Activated gamma-delta T cell (primary cell): ENCODE data around the gene SPHK2.
"Not testable (repeated sequence)": the region's sequence is repeated elsewhere in the genome, so short reads cannot be mapped to it uniquely, and the experiment has no call there.

Experiments used
- DNase-seq: peaks from one replicate; lab custom pipeline; 2025; lab: John Stamatoyannopoulos, UW
- total RNA-seq, 2 donors: gene quantifications; one replicate each; lab custom pipeline; 2026; lab: John Stamatoyannopoulos, UW

The SPHK2 gene
- total RNA-seq = 26.0 to 27.7 reads per million in 2 donors

GRCh38 chr19:48618916-48619691, at the start of gene SPHK2, which contains the start of gene RPL18:
Gene SPHK2, plus strand, starts transcription at chr19:48619506. Its CDS starts 1,009 bp downstream, at chr19:48620515.
Gene RPL18, minus strand, starts transcription at chr19:48619178. Its CDS starts 35 bp downstream, at chr19:48619143.
- peak; percentile 94 for DNase-seq

GRCh38 chr19:48569814-48570213, 49.5 kb upstream of the SPHK2 start:
- no peak for DNase-seq

GRCh38 chr19:48571378-48572162, 47.7 kb upstream of the SPHK2 start:
- DNase-seq = no peak

GRCh38 chr19:48573163-48573505, 46.2 kb upstream of the SPHK2 start:
- no peak for DNase-seq

- no peak for DNase-seq
Measured at GRCh38 chr19:48575931-48576622, 43.2 kb upstream of the SPHK2 start.

GRCh38 chr19:48577908-48578307, 41.4 kb upstream of the SPHK2 start:
- not testable (repeated sequence) for DNase-seq

- DNase-seq = no peak
Measured at GRCh38 chr19:48578891-48579290, 40.4 kb upstream of the SPHK2 start.

GRCh38 chr19:48582168-48582567, 37.1 kb upstream of the SPHK2 start:
- no peak for DNase-seq

GRCh38 chr19:48587387-48587786, 31.9 kb upstream of the SPHK2 start:
- DNase-seq = no peak

GRCh38 chr19:48588670-48589401, 30.5 kb upstream of the SPHK2 start:
- peak; percentile 63 for DNase-seq

- no peak for DNase-seq
Measured at GRCh38 chr19:48591021-48591420, 28.3 kb upstream of the SPHK2 start.

- DNase-seq = no peak
Measured at GRCh38 chr19:48595171-48595570, 24.1 kb upstream of the SPHK2 start.

- DNase-seq = no peak
Measured at GRCh38 chr19:48595833-48596232, 23.5 kb upstream of the SPHK2 start.

GRCh38 chr19:48596237-48596636, 23.1 kb upstream of the SPHK2 start:
- DNase-seq = no peak

GRCh38 chr19:48596679-48597465, 22.4 kb upstream of the SPHK2 start:
- no peak for DNase-seq

GRCh38 chr19:48598996-48599700, 20.2 kb upstream of the SPHK2 start:
- DNase-seq = no peak

GRCh38 chr19:48600679-48601417, 18.5 kb upstream of the SPHK2 start:
- no peak for DNase-seq

- no peak for DNase-seq
Measured at GRCh38 chr19:48603001-48603400, 16.3 kb upstream of the SPHK2 start.

GRCh38 chr19:48603449-48603848, 15.9 kb upstream of the SPHK2 start:
- DNase-seq = no peak

- DNase-seq = no peak
Measured at GRCh38 chr19:48603850-48604249, 15.5 kb upstream of the SPHK2 start.
